M059J (cell line): ENCODE measurements around the gene PRKCE. TPM values are rescaled to one million over a fixed set of nuclear protein-coding genes. Genes with fewer than 3 reads are reported as not detected.

Experiments
- DNase-seq: peaks from one replicate; pipeline ENCODE4 v3.0.0-alpha.2; 2012; ENCODE audit warnings: low read depth
- total RNA-seq: library from RNA; depleted of rRNA; stranded (reverse); fragments of >200 nt; shearing (Covaris generic); gene quantifications from 2 replicates; pipeline ENCODE4 v1.2.3, GENCODE V29; 2014

Gene PRKCE
- total RNA-seq, 1 experiment from 2014 or later = 5.9 TPM

DNA sequence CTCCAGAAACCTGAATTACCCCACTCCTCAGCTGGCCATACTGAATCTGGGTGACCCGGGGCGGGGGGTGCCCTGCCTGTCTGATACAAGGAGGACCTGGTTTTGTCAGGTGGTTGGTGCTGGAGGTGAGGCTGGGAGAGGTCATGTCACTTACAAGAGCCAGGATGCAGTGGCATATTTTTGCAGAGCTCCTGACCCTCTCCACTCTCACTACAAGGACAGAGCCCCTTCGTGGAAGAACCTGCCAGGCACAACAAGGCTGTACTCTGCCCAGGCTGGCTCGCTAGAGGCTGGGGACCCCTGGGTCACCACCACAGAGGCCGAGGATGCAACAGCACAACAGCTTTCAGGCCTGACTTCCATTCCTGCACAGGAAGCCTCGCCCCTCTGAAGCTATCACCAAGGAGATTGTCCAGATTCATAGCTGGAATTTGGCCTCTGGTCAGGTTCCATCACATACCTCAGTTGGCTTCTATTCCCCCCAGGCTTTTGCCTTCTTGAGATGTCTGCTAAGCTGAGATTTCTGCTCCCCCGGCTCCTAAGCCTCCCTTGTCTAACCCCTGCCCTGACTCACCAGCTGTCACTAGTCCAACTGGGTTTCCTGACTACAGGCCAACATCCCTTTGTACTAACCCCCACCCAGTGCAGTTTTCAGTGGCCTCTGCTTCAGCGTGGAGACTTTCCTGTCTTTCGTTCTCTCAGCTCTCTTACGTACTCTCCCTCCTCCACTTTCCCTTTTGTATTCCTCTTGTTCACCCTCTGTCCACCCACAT, 513.2 kb downstream of the PRKCE start:
- DNase-seq = peak; percentile 99

DNA sequence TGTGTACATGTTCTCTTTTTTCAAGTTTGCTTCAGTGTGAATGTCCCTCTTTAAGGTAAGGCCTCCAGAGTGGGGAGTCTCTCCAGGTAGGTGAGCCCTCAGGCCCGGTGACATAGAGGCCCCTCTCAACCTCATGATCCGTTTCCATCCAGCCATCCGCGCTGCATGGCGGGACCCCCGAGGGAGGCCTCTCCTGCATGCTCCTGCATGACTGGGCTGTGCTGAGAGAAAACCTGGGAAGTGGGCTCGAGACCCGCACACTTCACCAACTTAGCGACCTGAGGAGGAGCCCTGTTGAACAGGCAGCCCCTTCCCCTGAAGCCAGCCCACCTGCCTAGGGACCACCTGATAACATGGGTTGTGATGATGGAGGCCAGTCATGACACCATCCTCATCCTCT, 514.4 kb downstream of the PRKCE start:
- no peak for DNase-seq

DNA sequence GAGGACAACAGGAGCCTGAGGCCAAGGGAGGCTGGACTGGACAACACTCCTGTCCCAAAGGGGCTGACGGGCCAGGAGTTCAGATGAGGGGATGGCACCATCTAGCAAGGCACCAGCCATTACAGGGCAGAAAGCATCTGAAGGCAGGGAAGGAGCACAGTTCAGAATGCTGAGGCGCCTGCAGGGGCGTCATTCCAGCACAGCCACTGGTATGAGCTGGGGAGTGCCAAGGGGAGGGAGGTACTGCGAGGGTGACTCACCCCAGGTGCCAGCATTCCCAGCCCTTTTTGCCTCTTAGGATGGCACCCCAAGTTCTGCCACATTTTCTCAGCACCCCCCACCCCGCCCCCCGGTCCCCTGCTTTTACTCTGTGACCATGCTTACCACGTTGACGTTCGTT, 515.9 kb downstream of the PRKCE start:
- DNase-seq = peak; percentile 78

DNA sequence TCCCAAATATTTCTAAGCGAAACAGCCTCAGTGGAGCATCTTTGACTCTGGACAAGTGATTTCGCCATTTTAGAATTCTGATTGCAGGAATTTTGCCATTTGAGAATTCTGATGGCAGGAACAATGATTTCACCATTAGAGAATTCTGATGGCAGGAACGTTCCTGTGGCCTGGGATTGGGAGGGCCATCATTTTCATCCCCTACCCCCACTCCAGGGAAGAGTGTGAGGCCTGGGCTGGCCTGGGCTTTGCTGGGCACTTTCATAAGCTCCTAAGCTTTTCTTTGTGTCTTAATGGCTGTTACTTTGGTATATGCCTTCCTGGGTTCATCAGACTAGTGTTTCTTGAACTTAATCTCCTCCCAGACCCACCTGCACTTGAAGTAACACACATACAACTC, 516.4 kb downstream of the PRKCE start:
- peak; percentile 52 for DNase-seq

DNA sequence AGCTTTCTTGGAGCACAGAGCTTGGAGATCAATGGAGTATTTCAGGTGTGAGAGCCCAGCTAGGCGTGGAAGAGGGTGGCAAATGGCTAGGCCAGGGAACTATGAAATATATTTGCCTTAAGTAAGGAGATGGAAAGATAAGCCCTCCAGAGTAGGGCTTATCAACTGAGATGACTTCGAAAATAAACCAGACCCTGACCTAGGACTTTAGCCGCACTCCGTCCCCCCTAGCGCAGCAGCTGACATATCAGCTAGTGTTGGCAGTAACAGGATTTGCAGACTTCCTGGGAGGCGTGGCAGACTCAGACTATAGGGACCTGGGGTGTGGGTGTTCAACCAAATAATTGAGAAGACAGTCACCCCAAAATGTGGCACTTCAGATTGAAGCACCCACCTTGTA, 518.0 kb downstream of the PRKCE start:
- DNase-seq = no peak

DNA sequence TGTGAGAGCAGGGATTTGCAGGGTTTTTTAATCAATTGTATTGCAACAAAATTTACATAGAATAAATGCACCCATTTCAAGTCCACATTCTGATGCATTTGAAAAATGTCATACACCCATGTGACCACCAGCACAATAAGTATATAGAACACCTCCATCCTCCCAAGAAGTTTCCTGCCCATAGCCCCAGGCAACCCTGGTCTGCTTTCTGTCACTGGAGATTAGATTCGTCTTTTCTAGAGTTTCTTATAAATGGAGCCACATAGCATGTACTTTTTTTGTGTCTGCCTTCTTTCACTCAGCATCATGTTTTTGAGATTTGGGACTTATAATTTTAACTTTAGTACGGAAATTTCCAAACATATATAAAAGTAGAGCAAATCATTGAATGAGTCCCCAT, 518.6 kb downstream of the PRKCE start:
- no peak for DNase-seq

DNA sequence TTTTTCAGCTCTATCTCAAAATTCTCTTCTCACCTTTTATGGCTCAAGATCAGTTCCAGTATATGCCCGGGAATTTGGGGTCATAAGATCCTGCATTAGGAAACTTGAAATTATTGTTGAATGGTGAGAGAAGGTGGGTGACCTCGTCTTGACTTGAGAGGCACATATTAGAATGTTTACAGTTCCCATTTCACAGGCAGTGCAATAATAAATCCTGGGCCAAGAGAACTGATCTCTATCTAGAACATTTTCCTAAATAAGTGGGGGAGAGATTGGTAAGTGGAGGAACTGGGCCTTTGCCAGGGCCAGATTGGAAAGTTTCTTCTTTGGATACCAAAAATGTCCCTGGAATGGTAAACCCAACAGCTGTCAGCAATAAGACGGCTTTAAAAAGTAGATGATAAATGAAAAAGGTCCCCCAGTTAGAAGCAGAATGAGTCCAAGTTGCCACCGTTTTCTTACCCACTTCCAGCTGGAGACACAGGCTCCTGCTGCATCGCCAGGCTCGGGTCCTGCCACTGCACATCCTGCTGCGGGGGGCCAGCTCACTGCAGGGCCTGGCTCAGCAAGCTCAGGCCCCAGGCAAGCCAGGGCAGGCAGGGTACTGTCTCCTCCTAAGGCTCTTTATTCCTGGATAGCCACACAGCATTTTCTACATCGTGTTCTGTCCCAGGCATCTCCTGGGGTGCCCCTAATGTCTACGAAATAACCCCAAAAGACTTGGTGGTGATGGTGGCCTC, 519.3 kb downstream of the PRKCE start:
- peak; percentile 11 for DNase-seq

DNA sequence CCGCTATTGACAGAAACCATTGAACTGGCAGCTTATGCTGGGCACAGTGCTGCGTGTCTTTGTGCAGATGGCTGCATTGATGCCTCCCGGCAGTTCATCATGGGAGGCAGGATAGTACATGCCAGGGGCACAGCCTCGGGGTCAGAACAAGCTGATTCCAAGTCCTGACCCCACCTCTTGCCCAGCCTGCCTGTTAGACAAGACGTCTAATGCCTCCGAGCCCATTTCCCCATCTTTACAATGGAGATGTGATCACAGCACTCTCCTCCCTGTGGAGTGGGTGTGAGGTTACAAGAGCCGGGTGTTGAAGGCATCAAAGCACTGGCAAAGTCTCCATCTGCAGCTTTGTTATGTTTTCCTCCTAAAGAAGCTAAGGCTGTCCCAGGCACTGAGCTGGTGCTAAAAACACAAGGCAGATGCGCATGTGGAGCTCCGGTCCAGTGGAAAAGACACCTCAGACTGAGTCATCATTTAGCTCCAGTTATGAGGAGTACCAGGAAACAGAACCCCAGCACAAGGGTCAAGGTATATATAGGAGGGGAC, 520.0 kb downstream of the PRKCE start:
- peak; percentile 89 for DNase-seq

DNA sequence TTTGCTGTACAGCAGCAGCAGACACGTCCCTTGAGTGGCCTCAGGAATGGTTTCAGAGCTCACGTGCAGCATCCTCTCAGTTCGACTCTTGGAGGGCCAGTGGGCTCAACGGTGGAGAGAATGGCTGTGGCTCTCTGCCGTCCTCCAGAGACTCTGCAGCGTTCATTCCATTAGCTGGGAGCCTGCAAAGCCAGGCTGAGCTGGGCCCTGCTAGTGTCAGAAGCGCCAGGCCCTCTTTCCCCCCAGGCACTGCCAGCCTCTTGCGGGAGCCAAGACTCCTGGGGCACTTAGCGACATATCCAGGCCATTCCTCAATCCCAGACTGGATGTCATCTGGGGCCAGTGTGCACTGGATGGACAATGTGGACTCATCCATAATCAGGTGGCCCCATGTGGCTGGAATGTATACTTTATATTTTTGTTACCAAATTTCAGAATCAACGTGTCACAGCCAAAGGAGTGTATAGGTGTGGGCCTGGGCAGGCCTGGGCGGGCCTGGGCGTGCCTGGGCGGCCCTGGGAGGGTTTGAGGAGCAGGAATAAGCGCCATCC, 520.6 kb downstream of the PRKCE start:
- DNase-seq = peak; percentile 71

DNA sequence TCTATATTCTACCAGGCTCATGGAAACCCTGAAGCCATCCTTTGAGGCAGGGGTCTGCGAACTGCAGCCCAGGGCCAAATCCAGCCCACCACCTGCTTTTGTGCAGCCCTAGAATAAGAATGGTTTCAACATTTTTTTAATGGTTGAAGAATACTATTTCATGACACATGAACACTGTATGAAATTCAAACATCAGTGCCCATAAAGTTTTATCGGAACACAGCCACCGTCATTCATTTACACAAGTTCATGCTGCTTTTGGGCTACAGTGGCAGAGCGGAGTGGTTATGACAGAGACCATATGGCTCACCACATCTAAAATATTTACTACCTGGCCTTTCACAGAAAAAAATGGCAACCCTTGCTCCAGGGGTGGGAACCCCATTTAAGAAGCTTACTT, 521.6 kb downstream of the PRKCE start:
- no peak for DNase-seq

DNA sequence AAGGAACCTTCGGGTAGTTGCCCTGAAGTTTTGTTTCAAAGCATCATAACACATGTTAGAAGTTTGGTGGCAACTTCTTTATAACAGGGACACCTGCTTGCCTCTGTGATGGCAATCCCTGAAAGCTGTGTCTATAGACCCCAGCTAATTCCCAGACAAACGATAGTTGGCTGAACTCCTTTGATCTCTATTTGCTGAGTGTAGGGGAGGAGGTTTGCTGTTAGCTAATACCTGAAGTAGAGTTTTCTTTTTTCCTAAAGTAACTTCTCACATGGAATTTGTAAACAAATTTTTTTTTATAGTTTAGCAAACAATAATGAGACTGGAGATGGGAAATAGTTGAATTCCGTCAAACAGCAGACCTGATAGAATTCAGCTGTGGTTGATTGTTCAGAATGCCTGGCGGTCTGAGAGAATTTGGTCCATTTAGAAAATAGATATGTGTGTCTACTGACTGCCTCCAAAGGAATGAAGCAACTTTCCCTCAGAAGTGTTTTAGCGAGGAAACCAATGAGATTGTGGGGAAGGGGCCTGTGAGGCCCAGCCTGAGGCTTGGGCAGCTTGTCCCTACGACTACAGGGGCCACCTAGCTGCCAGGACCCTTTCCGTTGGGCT, 522.3 kb downstream of the PRKCE start:
- no peak for DNase-seq

DNA sequence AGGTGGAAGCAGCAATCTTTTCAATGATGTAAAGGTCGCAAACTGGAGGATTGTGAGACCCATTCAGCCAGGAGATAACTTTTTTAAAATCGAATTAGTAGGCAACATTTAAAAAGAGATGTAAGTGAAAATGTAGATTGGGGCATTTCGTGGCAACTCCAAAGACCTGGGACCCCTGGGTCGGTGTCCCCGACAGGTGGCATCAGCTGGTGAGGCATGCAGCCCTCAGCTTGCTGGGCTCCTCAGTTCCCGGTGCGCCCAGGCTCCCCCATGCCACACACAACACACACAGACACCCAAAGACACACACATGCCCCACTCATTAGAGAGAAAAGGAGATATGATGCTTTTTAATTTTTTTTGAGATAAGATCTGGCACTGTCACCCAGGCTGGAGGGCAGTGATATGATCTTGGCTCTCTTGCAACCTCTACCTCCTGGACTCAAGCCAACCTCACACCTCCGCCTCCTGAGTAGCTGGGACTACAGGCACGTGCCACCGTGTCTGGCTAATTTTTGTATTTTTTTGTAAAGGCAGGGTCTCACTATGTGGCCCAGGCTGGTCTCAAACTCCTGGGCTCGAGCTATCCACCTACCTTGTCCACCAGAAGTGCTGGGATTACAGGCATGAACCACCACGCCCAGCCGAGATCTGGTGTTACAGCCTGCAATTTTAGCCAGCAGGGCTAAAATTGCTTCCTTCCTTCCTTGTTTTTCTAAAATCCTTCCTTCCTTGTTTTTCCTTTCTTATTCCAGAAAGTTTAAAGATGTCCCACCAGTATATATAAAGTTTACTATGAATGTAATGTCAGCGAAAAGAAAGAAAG, 523.1 kb downstream of the PRKCE start:
- no peak for DNase-seq

DNA sequence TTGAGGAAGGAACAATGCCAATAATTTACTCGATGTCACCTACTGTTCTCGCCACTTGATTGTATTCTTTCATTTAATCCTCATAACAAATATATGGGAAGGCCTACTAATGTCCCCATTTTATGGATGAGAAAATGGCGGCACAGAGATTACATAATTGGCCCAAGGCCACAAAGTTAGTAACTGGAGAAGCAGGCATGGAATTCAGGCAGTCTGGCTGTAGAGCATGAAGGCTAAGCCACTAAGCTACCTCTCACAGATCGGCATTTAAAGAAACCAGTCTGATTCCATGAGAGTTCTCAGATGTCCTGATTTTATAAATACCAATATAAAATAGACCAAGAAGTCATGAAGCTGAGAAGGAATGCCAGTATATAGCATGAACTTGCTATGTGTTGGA, 523.9 kb downstream of the PRKCE start:
- peak; percentile 33 for DNase-seq

DNA sequence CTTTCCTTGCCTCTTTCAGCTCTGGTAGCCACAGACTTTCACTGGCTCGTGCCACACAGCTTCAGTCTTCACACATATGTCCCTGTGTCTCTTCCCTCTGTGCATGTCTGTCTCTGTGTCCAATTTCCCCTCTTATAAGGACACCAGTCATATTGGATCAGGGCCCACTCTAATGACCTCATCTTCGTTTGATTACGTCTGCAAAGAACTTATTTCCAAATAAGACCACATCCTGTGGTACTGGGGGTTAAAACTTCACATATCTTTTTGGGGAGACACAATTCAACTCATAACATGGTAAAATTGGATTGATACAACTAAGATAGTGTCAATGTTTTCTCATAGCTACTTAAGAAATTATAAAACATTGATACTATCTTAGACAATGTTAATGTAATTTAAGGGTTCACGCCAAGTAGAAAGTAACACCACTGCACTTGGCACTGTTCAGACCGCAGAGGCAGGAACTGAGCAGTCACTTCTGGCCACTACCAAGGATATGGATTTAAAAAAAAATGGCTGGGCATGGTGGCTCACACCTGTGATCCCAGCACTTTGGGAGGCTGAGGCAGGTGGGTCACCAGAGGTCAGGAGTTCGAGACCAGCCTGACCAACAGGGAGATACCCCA, 526.1 kb downstream of the PRKCE start:
- DNase-seq = peak; percentile 37

DNA sequence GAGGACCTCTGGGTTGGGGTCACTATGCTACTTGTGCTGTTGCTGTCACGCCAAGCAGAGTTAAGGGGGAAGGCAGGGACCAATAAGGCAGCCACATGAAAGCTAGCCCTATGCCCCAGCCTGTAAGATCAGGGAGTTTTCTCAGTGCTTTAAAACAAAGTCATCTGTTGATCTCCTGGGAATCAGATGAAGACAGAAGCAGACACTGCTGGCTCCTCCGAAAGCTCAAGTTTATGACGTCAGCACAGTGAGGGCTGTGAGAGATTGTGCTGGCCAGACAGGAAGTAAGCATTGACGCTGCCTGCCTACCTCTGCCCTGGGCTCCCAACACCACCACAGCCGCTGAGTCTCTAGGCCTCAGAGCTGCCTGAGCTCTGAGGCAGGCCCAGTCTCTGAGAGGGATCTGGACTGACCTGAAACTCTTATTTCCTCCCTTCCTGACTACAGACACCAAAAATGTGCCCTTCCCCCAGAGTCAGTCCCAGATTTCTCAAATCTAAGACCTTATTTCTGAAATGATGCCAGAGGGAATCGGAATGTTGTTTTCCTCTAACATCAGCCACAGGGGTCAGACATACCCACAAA, 527.7 kb downstream of the PRKCE start:
- peak; percentile 93 for DNase-seq

DNA sequence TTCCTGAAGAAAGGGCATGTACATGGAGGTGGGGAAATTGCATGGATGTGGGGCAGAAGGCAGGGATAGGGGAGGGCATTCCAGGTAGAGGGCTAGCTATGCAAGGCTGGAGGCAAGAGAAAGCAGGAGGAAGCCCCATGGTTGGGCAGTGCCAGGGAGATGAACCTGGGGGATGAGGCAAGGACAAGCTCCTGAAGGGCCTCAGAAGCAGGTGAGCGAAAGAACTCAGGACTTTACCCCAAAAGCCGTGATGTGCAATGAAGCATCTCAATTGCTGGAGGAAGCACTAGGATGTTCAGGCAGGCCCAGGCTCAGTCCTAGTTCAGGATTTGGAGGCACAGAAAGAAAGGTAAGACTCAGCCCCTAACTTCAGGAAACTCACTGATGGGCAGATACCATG, 528.7 kb downstream of the PRKCE start:
- no peak for DNase-seq

DNA sequence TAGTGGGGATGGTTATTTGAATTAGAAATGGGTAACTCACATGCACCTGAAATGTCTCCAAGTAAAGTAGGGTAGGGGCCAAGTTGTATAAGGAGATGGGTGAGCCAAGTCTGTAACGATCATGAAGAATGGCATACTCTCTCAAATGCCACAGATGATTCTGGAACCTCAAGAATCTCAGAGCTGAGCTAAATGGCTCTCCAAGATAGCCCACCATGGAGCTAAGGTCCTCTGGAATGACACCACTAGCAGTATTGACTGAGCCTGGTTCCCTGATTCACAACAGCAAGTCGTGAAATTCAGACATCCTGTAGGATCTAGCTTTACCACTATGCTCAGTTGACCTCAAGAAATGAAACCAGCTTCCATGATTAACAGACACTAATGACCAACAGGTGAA, 529.8 kb downstream of the PRKCE start:
- DNase-seq = no peak

DNA sequence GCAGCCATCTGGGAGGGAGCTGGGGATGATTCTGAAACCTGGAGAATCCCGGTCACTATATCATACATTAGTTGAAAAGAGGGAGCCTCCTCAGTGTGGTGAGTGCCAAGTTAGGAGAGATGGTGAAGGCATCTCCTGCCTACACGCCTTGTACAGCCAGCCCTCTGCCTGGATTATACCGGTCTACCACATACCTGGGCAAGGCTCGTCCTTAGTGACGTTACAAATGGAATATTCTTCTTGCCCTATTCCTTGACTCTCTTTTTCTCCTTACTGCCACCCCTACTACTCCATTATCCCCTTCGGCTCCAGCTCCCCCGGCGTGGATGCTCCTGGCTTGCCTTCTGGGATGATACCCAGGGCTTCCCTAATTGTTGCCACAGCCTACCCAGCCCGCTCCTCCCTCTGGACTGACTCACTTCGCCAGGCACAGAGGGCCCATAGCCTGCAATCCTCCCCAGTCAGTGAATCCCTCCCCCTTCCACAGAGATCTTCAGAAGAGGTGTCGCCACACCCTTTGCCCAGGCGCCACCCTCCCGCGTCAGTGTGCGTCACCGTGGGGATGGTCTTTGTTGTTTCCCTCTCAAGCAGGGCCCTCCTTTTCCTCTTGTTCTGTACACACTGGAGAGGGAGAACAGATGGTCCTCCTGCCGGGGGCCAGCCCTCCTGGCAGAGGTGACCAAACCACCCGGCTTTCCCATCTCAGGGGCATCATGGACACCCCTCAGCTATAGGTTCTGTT, 530.5 kb downstream of the PRKCE start:
- no peak for DNase-seq

DNA sequence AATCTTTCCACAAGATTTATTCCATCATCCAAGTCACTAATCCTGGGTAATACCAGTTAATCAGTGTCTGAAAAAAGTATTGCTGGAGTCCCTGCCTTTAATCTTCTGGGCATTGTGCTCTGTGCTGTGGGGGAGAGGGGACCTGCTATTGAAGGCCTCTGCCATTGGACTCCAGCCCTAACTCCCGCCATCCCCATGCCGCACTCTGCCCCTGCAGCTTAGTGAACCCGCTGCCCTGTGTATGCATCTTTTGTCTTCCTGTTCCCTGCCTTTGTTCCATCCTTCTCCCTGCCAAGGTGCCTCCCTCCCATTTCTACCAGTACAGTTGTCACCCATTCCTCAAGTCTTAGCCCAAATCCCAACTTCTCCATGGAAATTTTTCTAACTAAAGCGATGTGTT, 532.0 kb downstream of the PRKCE start:
- no peak for DNase-seq
